DOHH2 (cell line): ENCODE results near the gene DCST2.

Source experiments
- CTCF ChIP-seq: fragments of 200-600 bp; sonication (generic); IDR thresholded peaks from one replicate; pipeline ENCODE4 v1.5.1; 2014; ENCODE audit warnings: antibody characterized with exemption, mild to moderate bottlenecking, low read depth, low read length; ENCODE audit not compliant: poor library complexity, severe bottlenecking
- EZH2phosphoT487 ChIP-seq: fragments of 200-600 bp; sonication (generic); IDR thresholded peaks from 2 replicates; pipeline ENCODE4 v1.6.1; 2017; ENCODE audit warnings: borderline replicate concordance, mild to moderate bottlenecking, antibody characterized with exemption, low read length, moderate library complexity, mixed read lengths

DNA sequence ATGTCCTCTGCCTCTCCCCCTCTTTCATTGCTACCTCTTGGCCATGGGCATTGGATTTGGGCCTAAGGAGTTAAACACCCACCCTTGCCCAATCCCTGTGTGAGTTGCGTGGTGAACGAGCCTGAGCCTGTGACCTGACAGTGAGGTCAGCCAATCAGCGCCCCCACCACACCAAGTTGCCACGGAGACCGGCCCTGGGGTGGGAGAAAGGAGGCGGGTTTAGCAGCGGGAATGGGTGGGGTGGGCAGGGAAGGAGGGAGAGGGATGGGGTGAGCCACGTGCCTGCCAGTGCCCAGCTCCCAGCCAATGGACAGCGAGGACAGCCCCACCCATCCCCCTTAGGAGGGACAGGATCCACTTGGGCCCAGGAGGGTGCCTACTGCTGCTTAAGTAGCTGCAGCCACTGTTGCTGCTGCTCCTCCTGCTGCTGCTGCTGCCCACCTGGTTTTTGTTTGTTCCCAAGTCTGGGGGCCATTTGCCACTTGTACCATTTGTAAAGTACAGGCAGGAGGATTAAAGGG is 21.5 kb downstream of the DCST2 start:
- no peak for TF ChIP-seq CTCF
- no peak for TF ChIP-seq EZH2phosphoT487
